Mesenchymal stem cell (in vitro differentiated cells and primary cell): ENCODE data around the gene SDR42E2.
A peak's percentile ranks its signal among the peaks of the same experiment; 100 is the strongest.

Experiments used
- DNase-seq: peaks from one replicate; pipeline ENCODE4 v3.0.0-alpha.2; 2013
- H2AFZ ChIP-seq: one replicate; pipeline ENCODE4 v1.6.1; 2013; ENCODE audit warnings: low read depth, mild to moderate bottlenecking, control low read depth, inconsistent platforms, low read length, moderate library complexity
- H2AK5ac ChIP-seq: 2 replicates; pipeline ENCODE4 v1.6.1; 2013; ENCODE audit warnings: low read length, moderate library complexity, mild to moderate bottlenecking, inconsistent platforms; ENCODE audit not compliant: severe bottlenecking
- H2BK120ac ChIP-seq: one replicate; pipeline ENCODE4 v1.6.1; 2013; ENCODE audit warnings: low read depth, mild to moderate bottlenecking, inconsistent platforms, low read length, moderate library complexity
- H2BK12ac ChIP-seq, 2 experiments: one replicate each; pipeline ENCODE4 v1.6.1; 2013; ENCODE audit warnings: inconsistent platforms in 2 of 2, low read length in 2 of 2, mild to moderate bottlenecking in 2 of 2, moderate library complexity in 2 of 2, control low read depth in 1 of 2
- H2BK15ac ChIP-seq: one replicate; pipeline ENCODE4 v1.6.1; 2013; ENCODE audit warnings: mild to moderate bottlenecking, low read depth, inconsistent platforms; ENCODE audit not compliant: poor library complexity, severe bottlenecking
- H2BK5ac ChIP-seq: 2 replicates; pipeline ENCODE4 v1.6.1; 2013; ENCODE audit warnings: low read depth, mild to moderate bottlenecking, low read length, control low read depth, inconsistent platforms; ENCODE audit not compliant: poor library complexity, severe bottlenecking
- H3K14ac ChIP-seq, 2 experiments: one replicate each; pipeline ENCODE4 v1.6.1; 2013; ENCODE audit warnings: inconsistent platforms in 2 of 2, low read length in 2 of 2, control low read depth in 1 of 2, mild to moderate bottlenecking in 1 of 2, moderate library complexity in 1 of 2
- H3K18ac ChIP-seq, 2 experiments: one replicate each; pipeline ENCODE4 v1.6.1; 2013; ENCODE audit warnings: inconsistent platforms in 2 of 2, low read length in 2 of 2, control low read depth in 1 of 2, low read depth in 1 of 2, mild to moderate bottlenecking in 1 of 2
- H3K23ac ChIP-seq, 2 experiments: one replicate each; pipeline ENCODE4 v1.6.1; 2013; ENCODE audit warnings: inconsistent platforms in 2 of 2, low read length in 2 of 2, mild to moderate bottlenecking in 2 of 2, moderate library complexity in 2 of 2, control low read depth in 1 of 2
- H3K27ac ChIP-seq: 2 replicates; pipeline ENCODE4 v1.5.1; 2013; ENCODE audit warnings: mild to moderate bottlenecking, moderate library complexity, low read length, control low read depth, inconsistent platforms; ENCODE audit not compliant: poor library complexity, severe bottlenecking
- H3K27me3 ChIP-seq, 2 experiments: 2 replicates each; pipeline versions ENCODE4 v1.6.1 to v1.7.0; 2013; ENCODE audit warnings: low read length in 2 of 2, mild to moderate bottlenecking in 2 of 2, moderate library complexity in 2 of 2, control low read depth in 1 of 2, inconsistent platforms in 1 of 2; ENCODE audit not compliant: control insufficient read depth in 1 of 2, insufficient read depth in 1 of 2
- H3K36me3 ChIP-seq, 2 experiments: 2 replicates each; pipeline versions ENCODE4 v1.6.1 to v1.7.0; 2013; ENCODE audit warnings: low read length in 2 of 2, control low read depth in 1 of 2, inconsistent platforms in 1 of 2, low read depth in 1 of 2, mild to moderate bottlenecking in 1 of 2; ENCODE audit not compliant: insufficient read depth in 2 of 2, control insufficient read depth in 1 of 2
- H3K4ac ChIP-seq, 2 experiments: one replicate each; pipeline ENCODE4 v1.6.1; 2013; ENCODE audit warnings: inconsistent platforms in 2 of 2, low read length in 2 of 2, mild to moderate bottlenecking in 2 of 2, moderate library complexity in 2 of 2, control low read depth in 1 of 2, low read depth in 1 of 2
- H3K4me1 ChIP-seq: 2 replicates; pipeline ENCODE4 v1.6.1; 2013; ENCODE audit warnings: low read depth, low read length, control low read depth; ENCODE audit not compliant: control insufficient read depth, insufficient read depth
- H3K4me2 ChIP-seq: 2 replicates; pipeline ENCODE4 v1.6.1; 2013; ENCODE audit warnings: low read length, mild to moderate bottlenecking, inconsistent platforms; ENCODE audit not compliant: poor library complexity, severe bottlenecking
- H3K4me3 ChIP-seq, 2 experiments: 2 replicates each; pipeline versions ENCODE4 v1.5.1 to v1.7.0; 2013; ENCODE audit warnings: low read length in 2 of 2, mild to moderate bottlenecking in 2 of 2, control low read depth in 1 of 2, low read depth in 1 of 2; ENCODE audit not compliant: insufficient read depth in 1 of 2
- H3K79me1 ChIP-seq: replicated peaks from 2 replicates; pipeline ENCODE4 v1.6.1; 2013; ENCODE audit warnings: mild to moderate bottlenecking, control low read depth, low read length, inconsistent platforms; ENCODE audit not compliant: poor library complexity, severe bottlenecking
- H3K9ac ChIP-seq: 2 replicates; pipeline ENCODE4 v1.7.0; 2013; ENCODE audit warnings: mild to moderate bottlenecking, low read length, moderate library complexity
- H3K9me3 ChIP-seq: 2 replicates; pipeline ENCODE4 v1.7.0; 2013; ENCODE audit warnings: mild to moderate bottlenecking, low read length; ENCODE audit not compliant: control insufficient read depth
- H4K8ac ChIP-seq: one replicate; pipeline ENCODE4 v1.6.1; 2013; ENCODE audit warnings: inconsistent platforms, mild to moderate bottlenecking, low read length, moderate library complexity
- H4K91ac ChIP-seq: one replicate; pipeline ENCODE4 v1.6.1; 2013; ENCODE audit warnings: mild to moderate bottlenecking, low read length, inconsistent platforms
- WGBS: methylation state at CpG from one replicate; pipeline ENCODE4 v1.1.7; 2013; ENCODE audit warnings: mixed read lengths; 5-methylcytosine and 5-hydroxymethylcytosine counted together

The SDR42E2 gene

DNA sequence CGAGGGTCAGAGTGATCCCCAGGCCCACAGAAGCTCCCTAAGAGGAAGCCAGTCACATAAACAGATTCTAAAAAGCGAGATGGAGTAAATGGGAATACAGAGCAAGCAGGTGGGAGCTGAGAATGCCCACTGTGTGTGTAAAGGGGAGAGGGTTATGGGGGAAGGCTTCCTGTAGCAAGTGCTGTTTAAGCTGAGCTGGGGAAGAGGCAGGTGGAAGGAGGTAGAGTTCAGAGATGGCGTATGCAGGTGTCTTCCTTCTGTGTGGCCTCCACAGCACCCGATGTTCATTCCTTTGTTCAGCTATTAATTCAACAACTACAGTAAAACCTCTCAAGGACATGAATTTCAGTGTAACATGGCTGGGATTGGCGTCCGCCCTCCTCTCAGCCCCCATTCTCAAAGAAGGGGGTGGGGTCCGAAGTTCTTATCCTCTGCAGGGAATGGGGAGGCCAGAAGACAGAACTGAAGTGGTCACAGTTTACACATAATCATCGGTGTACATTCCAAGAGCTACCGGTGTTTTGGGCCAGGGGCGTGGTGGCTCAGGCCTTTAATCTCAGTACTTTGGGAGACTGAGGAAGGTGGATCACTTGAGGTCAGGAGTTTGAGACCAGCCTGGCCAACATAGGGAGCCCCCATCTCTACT lies 45.5 kb downstream of the SDR42E2 start:
- Histone ChIP-seq H3K79me1 (peaks cover 28% of the 10 kb centered on the region), H2BK5ac (no peak overlapping the region), H3K9ac (peak overlapping the region; percentile 91), H3K4me1 (peaks cover 12% of the 10 kb centered on the region), H3K18ac (peak overlapping the region in 1 of 2 experiments; percentile 30), H3K14ac (no peak overlapping the region), H3K4me3 (peak overlapping the region in 1 of 2 experiments; percentile 97), H3K23ac (no peak overlapping the region), H2AK5ac (no peak overlapping the region), H2BK12ac (no peak overlapping the region), H2AFZ (no peak overlapping the region), H2BK120ac (no peak overlapping the region), H3K9me3 (peaks cover 4% of the 10 kb centered on the region), H4K8ac (no peak overlapping the region), H3K4ac (no peak overlapping the region), H3K4me2 (peak overlapping the region; percentile 96), H3K36me3 (peaks cover 0 to 5% of the 10 kb centered on the region in 2 experiments), H4K91ac (no peak overlapping the region), H2BK15ac (no peak overlapping the region), H3K27ac (no peak overlapping the region), H3K27me3 (no peaks in the 10 kb centered on the region)
- WGBS = 90% methylated on average over 8 of the region's 10 CpGs
- DNase-seq = no peak

GRCh38 chr16:22210285-22210684 lies 48.0 kb downstream of the SDR42E2 start:
- 93% methylated on average over 3 of the region's 6 CpGs for WGBS
- H2AFZ ChIP-seq = no peak overlapping the region
- no peak overlapping the region for H2AK5ac ChIP-seq
- H3K27me3 ChIP-seq = no peaks in the 10 kb centered on the region
- H4K8ac ChIP-seq = no peak overlapping the region
- no peak overlapping the region for H3K23ac ChIP-seq
- H3K36me3 ChIP-seq = peaks cover 5 to 15% of the 10 kb centered on the region in 2 experiments
- H3K4me2 ChIP-seq = no peak overlapping the region
- peaks cover 4% of the 10 kb centered on the region for H3K9me3 ChIP-seq
- no peak overlapping the region for H3K14ac ChIP-seq
- H3K18ac ChIP-seq = no peak overlapping the region
- H2BK5ac ChIP-seq = no peak overlapping the region
- H3K4me1 ChIP-seq = peaks cover 12% of the 10 kb centered on the region
- no peak overlapping the region for H3K27ac ChIP-seq
- H2BK15ac ChIP-seq = no peak overlapping the region
- H2BK120ac ChIP-seq = no peak overlapping the region
- H3K4ac ChIP-seq = no peak overlapping the region
- no peak overlapping the region for H3K4me3 ChIP-seq
- DNase-seq = no peak
- no peak overlapping the region for H4K91ac ChIP-seq
- H2BK12ac ChIP-seq = no peak overlapping the region
- no peak overlapping the region for H3K9ac ChIP-seq
- peaks cover 45% of the 10 kb centered on the region for H3K79me1 ChIP-seq

DNA sequence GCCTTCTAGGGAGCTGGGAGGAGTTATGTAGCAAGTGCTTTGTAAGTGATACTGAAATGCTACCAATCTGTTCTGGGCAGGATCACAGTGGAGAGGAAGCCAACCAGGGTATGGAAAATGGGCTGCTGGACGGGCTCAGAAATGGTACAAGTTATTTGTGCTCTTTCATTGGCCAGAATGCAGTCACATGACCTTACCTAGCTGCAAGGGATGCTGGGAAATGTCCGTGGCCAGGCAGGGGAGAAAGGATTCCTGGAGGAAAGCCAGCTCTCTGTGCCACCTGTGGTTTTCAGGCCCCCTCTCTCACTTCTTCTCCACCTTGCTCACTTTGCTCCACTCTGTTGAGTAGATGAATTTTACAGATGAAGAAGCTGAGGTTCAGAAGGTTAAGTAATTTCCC lies 48.5 kb downstream of the SDR42E2 start:
- no peak overlapping the region for H3K18ac ChIP-seq
- no peak overlapping the region for H3K9ac ChIP-seq
- H2BK12ac ChIP-seq = no peak overlapping the region
- H3K4me1 ChIP-seq = peaks cover 12% of the 10 kb centered on the region
- DNase-seq = no peak
- no peak overlapping the region for H3K4ac ChIP-seq
- H2AK5ac ChIP-seq = no peak overlapping the region
- no peak overlapping the region for H2AFZ ChIP-seq
- no peak overlapping the region for H2BK15ac ChIP-seq
- H3K79me1 ChIP-seq = peaks cover 46% of the 10 kb centered on the region
- H4K91ac ChIP-seq = peak overlapping the region; percentile 6
- no peaks in the 10 kb centered on the region for H3K27me3 ChIP-seq
- H3K4me3 ChIP-seq = no peak overlapping the region
- no peak overlapping the region for H2BK120ac ChIP-seq
- peaks cover 4% of the 10 kb centered on the region for H3K9me3 ChIP-seq
- H3K14ac ChIP-seq = no peak overlapping the region
- H4K8ac ChIP-seq = no peak overlapping the region
- 100% methylated on average over 2 of the region's 2 CpGs for WGBS
- no peak overlapping the region for H3K27ac ChIP-seq
- H3K23ac ChIP-seq = peak overlapping the region in 1 of 2 experiments; percentile 27
- no peak overlapping the region for H2BK5ac ChIP-seq
- H3K36me3 ChIP-seq = peaks cover 5 to 17% of the 10 kb centered on the region in 2 experiments
- H3K4me2 ChIP-seq = no peak overlapping the region

- 75% methylated on average over 4 of the region's 4 CpGs for WGBS
- Histone ChIP-seq H3K36me3 (peaks cover 10 to 23% of the 10 kb centered on the region in 2 experiments), H3K14ac (no peak overlapping the region), H3K4me3 (no peak overlapping the region), H3K18ac (no peak overlapping the region), H3K9ac (no peak overlapping the region), H2BK120ac (no peak overlapping the region), H3K27me3 (no peaks in the 10 kb centered on the region), H3K4ac (no peak overlapping the region), H2BK12ac (no peak overlapping the region), H2AFZ (no peak overlapping the region), H3K4me2 (no peak overlapping the region), H3K23ac (no peak overlapping the region), H3K9me3 (peaks cover 4% of the 10 kb centered on the region), H3K79me1 (peaks cover 53% of the 10 kb centered on the region), H2AK5ac (no peak overlapping the region), H4K8ac (no peak overlapping the region), H2BK15ac (no peak overlapping the region), H3K27ac (no peak overlapping the region), H3K4me1 (peaks cover 6% of the 10 kb centered on the region), H2BK5ac (no peak overlapping the region), H4K91ac (no peak overlapping the region)
- no peak for DNase-seq
These were observed 50.9 kb downstream of the SDR42E2 start for GRCh38 chr16:22213236-22213635.
